Measurements from ENCODE around the gene INSC.

GRCh38 chr11:15177491-15177890 lies 62.8 kb downstream of the INSC start:
- no peak for TF ChIP-seq ZNF263 (CRISPR knock-in tag; IDR thresholded peaks at IDR 0.05; ENCODE audit: borderline replicate concordance)
- no peak for TF ChIP-seq ZNF232 (CRISPR knock-in tag; IDR thresholded peaks at IDR 0.05)
- TF ChIP-seq FOXK1 (CRISPR knock-in tag; IDR thresholded peaks at IDR 0.05; ENCODE audit: borderline replicate concordance) = no peak
- no peak for TF ChIP-seq YY1 (IDR thresholded peaks at IDR 0.05; ENCODE audit: borderline replicate concordance in 1 of 3, control insufficient read depth in 1 of 3, extremely low read depth in 1 of 3, insufficient read depth in 3 of 3, insufficient read length in 1 of 3, insufficient replicate concordance in 2 of 3, low read depth in 1 of 3, low read length in 2 of 3)
- TF ChIP-seq, protein P1, sequence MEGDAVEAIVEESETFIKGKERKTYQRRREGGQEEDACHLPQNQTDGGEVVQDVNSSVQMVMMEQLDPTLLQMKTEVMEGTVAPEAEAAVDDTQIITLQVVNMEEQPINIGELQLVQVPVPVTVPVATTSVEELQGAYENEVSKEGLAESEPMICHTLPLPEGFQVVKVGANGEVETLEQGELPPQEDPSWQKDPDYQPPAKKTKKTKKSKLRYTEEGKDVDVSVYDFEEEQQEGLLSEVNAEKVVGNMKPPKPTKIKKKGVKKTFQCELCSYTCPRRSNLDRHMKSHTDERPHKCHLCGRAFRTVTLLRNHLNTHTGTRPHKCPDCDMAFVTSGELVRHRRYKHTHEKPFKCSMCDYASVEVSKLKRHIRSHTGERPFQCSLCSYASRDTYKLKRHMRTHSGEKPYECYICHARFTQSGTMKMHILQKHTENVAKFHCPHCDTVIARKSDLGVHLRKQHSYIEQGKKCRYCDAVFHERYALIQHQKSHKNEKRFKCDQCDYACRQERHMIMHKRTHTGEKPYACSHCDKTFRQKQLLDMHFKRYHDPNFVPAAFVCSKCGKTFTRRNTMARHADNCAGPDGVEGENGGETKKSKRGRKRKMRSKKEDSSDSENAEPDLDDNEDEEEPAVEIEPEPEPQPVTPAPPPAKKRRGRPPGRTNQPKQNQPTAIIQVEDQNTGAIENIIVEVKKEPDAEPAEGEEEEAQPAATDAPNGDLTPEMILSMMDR (IDR thresholded peaks at IDR 0.05 in 2 of 3, conservative IDR thresholded peaks at IDR 0.05 in 1 of 3; ENCODE audit: insufficient read depth in 2 of 3, low read depth in 1 of 3, low read length in 3 of 3) = no peak
- TF ChIP-seq ZBTB43 (CRISPR knock-in tag; IDR thresholded peaks at IDR 0.05) = no peak
- TF ChIP-seq ELK1 (CRISPR knock-in tag; IDR thresholded peaks at IDR 0.05) = no peak
- TF ChIP-seq GABPA (tag; conservative IDR thresholded peaks at IDR 0.05; ENCODE audit: low read depth) = no peak
- TF ChIP-seq, protein P2, sequence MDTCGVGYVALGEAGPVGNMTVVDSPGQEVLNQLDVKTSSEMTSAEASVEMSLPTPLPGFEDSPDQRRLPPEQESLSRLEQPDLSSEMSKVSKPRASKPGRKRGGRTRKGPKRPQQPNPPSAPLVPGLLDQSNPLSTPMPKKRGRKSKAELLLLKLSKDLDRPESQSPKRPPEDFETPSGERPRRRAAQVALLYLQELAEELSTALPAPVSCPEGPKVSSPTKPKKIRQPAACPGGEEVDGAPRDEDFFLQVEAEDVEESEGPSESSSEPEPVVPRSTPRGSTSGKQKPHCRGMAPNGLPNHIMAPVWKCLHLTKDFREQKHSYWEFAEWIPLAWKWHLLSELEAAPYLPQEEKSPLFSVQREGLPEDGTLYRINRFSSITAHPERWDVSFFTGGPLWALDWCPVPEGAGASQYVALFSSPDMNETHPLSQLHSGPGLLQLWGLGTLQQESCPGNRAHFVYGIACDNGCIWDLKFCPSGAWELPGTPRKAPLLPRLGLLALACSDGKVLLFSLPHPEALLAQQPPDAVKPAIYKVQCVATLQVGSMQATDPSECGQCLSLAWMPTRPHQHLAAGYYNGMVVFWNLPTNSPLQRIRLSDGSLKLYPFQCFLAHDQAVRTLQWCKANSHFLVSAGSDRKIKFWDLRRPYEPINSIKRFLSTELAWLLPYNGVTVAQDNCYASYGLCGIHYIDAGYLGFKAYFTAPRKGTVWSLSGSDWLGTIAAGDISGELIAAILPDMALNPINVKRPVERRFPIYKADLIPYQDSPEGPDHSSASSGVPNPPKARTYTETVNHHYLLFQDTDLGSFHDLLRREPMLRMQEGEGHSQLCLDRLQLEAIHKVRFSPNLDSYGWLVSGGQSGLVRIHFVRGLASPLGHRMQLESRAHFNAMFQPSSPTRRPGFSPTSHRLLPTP (IDR thresholded peaks at IDR 0.05; ENCODE audit: borderline replicate concordance, extremely low read depth, insufficient read length) = no peak
- TF ChIP-seq, protein P3, sequence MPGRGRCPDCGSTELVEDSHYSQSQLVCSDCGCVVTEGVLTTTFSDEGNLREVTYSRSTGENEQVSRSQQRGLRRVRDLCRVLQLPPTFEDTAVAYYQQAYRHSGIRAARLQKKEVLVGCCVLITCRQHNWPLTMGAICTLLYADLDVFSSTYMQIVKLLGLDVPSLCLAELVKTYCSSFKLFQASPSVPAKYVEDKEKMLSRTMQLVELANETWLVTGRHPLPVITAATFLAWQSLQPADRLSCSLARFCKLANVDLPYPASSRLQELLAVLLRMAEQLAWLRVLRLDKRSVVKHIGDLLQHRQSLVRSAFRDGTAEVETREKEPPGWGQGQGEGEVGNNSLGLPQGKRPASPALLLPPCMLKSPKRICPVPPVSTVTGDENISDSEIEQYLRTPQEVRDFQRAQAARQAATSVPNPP (IDR thresholded peaks at IDR 0.05; ENCODE audit: borderline replicate concordance, insufficient read depth, insufficient read length) = no peak
- no peak for TF ChIP-seq NFRKB (IDR thresholded peaks at IDR 0.05; ENCODE audit: low read depth)
- no peak for TF ChIP-seq PURB (CRISPR knock-in tag; IDR thresholded peaks at IDR 0.05; ENCODE audit: low read depth)
- TF ChIP-seq, protein P4, sequence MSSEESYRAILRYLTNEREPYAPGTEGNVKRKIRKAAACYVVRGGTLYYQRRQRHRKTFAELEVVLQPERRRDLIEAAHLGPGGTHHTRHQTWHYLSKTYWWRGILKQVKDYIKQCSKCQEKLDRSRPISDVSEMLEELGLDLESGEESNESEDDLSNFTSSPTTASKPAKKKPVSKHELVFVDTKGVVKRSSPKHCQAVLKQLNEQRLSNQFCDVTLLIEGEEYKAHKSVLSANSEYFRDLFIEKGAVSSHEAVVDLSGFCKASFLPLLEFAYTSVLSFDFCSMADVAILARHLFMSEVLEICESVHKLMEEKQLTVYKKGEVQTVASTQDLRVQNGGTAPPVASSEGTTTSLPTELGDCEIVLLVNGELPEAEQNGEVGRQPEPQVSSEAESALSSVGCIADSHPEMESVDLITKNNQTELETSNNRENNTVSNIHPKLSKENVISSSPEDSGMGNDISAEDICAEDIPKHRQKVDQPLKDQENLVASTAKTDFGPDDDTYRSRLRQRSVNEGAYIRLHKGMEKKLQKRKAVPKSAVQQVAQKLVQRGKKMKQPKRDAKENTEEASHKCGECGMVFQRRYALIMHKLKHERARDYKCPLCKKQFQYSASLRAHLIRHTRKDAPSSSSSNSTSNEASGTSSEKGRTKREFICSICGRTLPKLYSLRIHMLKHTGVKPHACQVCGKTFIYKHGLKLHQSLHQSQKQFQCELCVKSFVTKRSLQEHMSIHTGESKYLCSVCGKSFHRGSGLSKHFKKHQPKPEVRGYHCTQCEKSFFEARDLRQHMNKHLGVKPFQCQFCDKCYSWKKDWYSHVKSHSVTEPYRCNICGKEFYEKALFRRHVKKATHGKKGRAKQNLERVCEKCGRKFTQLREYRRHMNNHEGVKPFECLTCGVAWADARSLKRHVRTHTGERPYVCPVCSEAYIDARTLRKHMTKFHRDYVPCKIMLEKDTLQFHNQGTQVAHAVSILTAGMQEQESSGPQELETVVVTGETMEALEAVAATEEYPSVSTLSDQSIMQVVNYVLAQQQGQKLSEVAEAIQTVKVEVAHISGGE (CRISPR knock-in tag; IDR thresholded peaks at IDR 0.05) = no peak
